K562 (cell line): Measurements from ENCODE around the gene SSH3. TPM values are rescaled to one million over a fixed set of nuclear protein-coding genes. Genes with fewer than 3 reads are reported as not detected.

Experiments
- ARID1B ChIP-seq: fragments of 450-650 bp; IDR thresholded peaks from 2 replicates; pipeline ENCODE4 v1.6.1; 2016; ENCODE audit warnings: antibody characterized with exemption, mild to moderate bottlenecking, inconsistent platforms
- CBFA2T2 ChIP-seq: fragments of 450-650 bp; conservative IDR thresholded peaks from 2 replicates; pipeline ENCODE4 v1.6.1; 2017; ENCODE audit warnings: mild to moderate bottlenecking
- CUX1 ChIP-seq: fragments of 200-800 bp; sonication (Bioruptor generic); IDR thresholded peaks from 2 replicates; pipeline ENCODE4 v1.6.1; 2016; ENCODE audit warnings: missing genetic modification characterization, missing compliant biosample characterization
- E4F1 ChIP-seq: fragments of 250-450 bp; sonication (Bioruptor Pico); IDR thresholded peaks from 2 replicates; pipeline ENCODE4 v1.5.0; 2021; ENCODE audit warnings: mild to moderate bottlenecking, borderline replicate concordance
- GABPB2 ChIP-seq: fragments of 250-450 bp; sonication (Bioruptor Pico); conservative IDR thresholded peaks from 2 replicates; pipeline ENCODE4 v1.5.1; 2021; ENCODE audit warnings: mild to moderate bottlenecking
- HDAC1 ChIP-seq, 2 experiments: fragments of 450-650 bp; IDR thresholded peaks; 2 replicates each; pipeline ENCODE4 v1.6.1; 2016 to 2017; ENCODE audit warnings: inconsistent platforms in 1 of 2, mild to moderate bottlenecking in 1 of 2, moderate library complexity in 1 of 2
- HLTF ChIP-seq: fragments of 450-650 bp; IDR thresholded peaks from 2 replicates; pipeline ENCODE4 v1.6.1; 2016
- NR3C1 ChIP-seq: sonication (generic); formaldehyde crosslinking; IDR thresholded peaks from 2 replicates; pipeline ENCODE4 v1.8.1; 2022; ENCODE audit warnings: missing genetic modification reagents
- PREB ChIP-seq: sonication (generic); formaldehyde crosslinking; IDR thresholded peaks from 2 replicates; pipeline ENCODE4 v1.8.1; 2023; ENCODE audit warnings: mild to moderate bottlenecking, missing genetic modification reagents
- RBM14 ChIP-seq: fragments of 200-400 bp; formaldehyde crosslinking; IDR thresholded peaks from 2 replicates; pipeline ENCODE4 v1.6.1; 2018; ENCODE audit warnings: low read depth, mild to moderate bottlenecking, low read length, moderate library complexity, borderline replicate concordance; ENCODE audit not compliant: insufficient read depth
- RBM39 ChIP-seq: fragments of 200-400 bp; formaldehyde crosslinking; optimal IDR thresholded peaks from 2 replicates; pipeline ENCODE3; 2018; ENCODE audit warnings: low read depth, low read length
- SETDB1 ChIP-seq: IDR thresholded peaks from one replicate; pipeline ENCODE4 v1.6.1; 2012; ENCODE audit warnings: low read length, control low read depth, inconsistent platforms
- SNIP1 ChIP-seq: fragments of 450-650 bp; IDR thresholded peaks from 2 replicates; pipeline ENCODE4 v1.7.1; 2017; ENCODE audit warnings: low read depth, mild to moderate bottlenecking
- U2AF2 ChIP-seq: fragments of 200-400 bp; formaldehyde crosslinking; optimal IDR thresholded peaks from 2 replicates; pipeline ENCODE3; 2017; ENCODE audit warnings: low read depth, mild to moderate bottlenecking, low read length
- ZBTB7A ChIP-seq: IDR thresholded peaks from 2 replicates; pipeline ENCODE4 v1.6.1; 2011; ENCODE audit warnings: low read depth, mild to moderate bottlenecking, low read length, moderate library complexity, borderline replicate concordance; ENCODE audit not compliant: control insufficient read depth
- ZNF217 ChIP-seq: sonication (generic); formaldehyde crosslinking; IDR thresholded peaks from 2 replicates; pipeline ENCODE4 v1.8.0; 2022; ENCODE audit warnings: mild to moderate bottlenecking, missing genetic modification reagents
- ZNF639 ChIP-seq, 2 experiments: fragments of 200-800 bp in 1 of 2; sonication (Bioruptor generic) in 1 of 2; sonication (generic) in 1 of 2; formaldehyde crosslinking in 1 of 2; IDR thresholded peaks in 1 of 2; conservative IDR thresholded peaks in 1 of 2; 2 replicates each; pipeline versions ENCODE4 v1.5.0 to v1.6.1; 2016 to 2020; ENCODE audit warnings: missing compliant biosample characterization in 1 of 2, missing genetic modification characterization in 1 of 2, missing genetic modification reagents in 1 of 2
- polyA plus RNA-seq, 8 experiments: library from polyadenylated mRNA; depleted of rRNA in 4 of 8; stranded (reverse) in 5 of 8; unstranded in 3 of 8; fragments of >200 nt; fragmentation: Nextera tagmentation in 2 of 8; fragmentation: Illumina TruSeq in 1 of 8; extraction: Ambion mirVana in 2 of 8; extraction: Trizol in 1 of 8; gene quantifications; 2 replicates each; pipeline versions ENCODE4 v1.2.1 to v1.2.3, GENCODE V29; 2011 to 2014; ENCODE audit warnings: inconsistent platforms in 1 of 8, missing spikeins in 1 of 8
- total RNA-seq, 7 experiments: library from RNA; depleted of rRNA in 6 of 7; stranded (reverse); fragments of >200 nt in 6 of 7; fragmentation: Illumina TruSeq in 2 of 7; extraction: Trizol in 2 of 7; gene quantifications; 2 replicates each; pipeline versions ENCODE4 v1.2.1 to v1.2.3, GENCODE V29; 2011 to 2021; ENCODE audit warnings: low replicate concordance in 1 of 7

Gene SSH3
- total and polyA plus RNA-seq, 9 of the 15 experiments (the other 6 are each of a cell fraction or from before 2014, with no cell fraction given): 0.07 to 1.0 (median 0.24) TPM; not detected in 3

- TF ChIP-seq CUX1 (no peak), E4F1 (CRISPR knock-in tag) (no peak), ARID1B (peak; percentile 6; the same call in 1 of the 2 replicates), RBM39 (no peak), GABPB2 (CRISPR knock-in tag) (no peak), ZNF639 (CRISPR knock-in tag; conservative IDR thresholded peaks at IDR 0.05 in 1 of 2, IDR thresholded peaks at IDR 0.05 in 1 of 2) (no peak), ZNF217 (CRISPR knock-in tag) (no peak), PREB (CRISPR knock-in tag) (no peak), ZBTB7A (no peak; the same call in 1 of the 2 replicates), RBM14 (no peak), CBFA2T2 (no peak), SETDB1 (no peak), NR3C1 (no peak), HLTF (0 out of 2 replicates have a peak, but pooled peaks have one; percentile 46), HDAC1 (IDR thresholded peaks at IDR 0.05) (no peak), SNIP1 (no peak), U2AF2 (no peak)
Measured at GRCh38 chr11:67352546-67353316, 49.4 kb downstream of the SSH3 start (continued).
